Peyer's patch (tissue), 4 donors: ENCODE data around the gene ANKRD36C.

Experiments used
- POLR2A ChIP-seq, 2 donors: fragments of 450-650 bp; IDR thresholded peaks; one replicate each; pipeline ENCODE4 v1.5.1; 2017; ENCODE audit warnings: antibody characterized with exemption in 2 of 2, mild to moderate bottlenecking in 2 of 2, moderate library complexity in 2 of 2
- TF ChIP-seq, protein P1 (sequence below), 6 experiments: fragments of 450-650 bp in 4 of 6; fragments of 200-600 bp in 2 of 6; sonication (generic) in 1 of 6; IDR thresholded peaks; one replicate each; pipeline ENCODE4 v1.5.1; 2017 to 2019; ENCODE audit warnings: antibody characterized with exemption in 6 of 6, mild to moderate bottlenecking in 3 of 6, moderate library complexity in 1 of 6

DNA sequence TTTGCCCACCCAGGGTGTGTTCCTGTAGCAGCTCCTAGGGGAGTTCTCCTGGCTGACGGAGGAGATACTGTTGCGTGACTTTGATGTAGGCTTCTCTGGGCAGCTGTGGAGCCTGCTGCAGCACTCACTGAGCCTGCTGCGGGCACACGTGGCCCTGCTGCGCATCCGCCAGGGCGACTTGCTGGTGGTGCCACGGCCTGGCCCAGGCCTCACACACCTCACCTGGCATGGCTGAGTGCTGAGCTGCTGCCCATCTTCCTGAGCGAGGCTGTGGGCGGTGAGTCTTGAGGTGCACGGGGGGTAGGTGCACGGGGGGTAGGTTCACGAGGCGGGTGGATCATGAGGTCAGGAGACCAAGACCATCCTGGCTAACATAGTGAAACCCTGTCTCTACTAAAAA, 191.7 kb downstream of the ANKRD36C start:
- TF ChIP-seq, protein P1, sequence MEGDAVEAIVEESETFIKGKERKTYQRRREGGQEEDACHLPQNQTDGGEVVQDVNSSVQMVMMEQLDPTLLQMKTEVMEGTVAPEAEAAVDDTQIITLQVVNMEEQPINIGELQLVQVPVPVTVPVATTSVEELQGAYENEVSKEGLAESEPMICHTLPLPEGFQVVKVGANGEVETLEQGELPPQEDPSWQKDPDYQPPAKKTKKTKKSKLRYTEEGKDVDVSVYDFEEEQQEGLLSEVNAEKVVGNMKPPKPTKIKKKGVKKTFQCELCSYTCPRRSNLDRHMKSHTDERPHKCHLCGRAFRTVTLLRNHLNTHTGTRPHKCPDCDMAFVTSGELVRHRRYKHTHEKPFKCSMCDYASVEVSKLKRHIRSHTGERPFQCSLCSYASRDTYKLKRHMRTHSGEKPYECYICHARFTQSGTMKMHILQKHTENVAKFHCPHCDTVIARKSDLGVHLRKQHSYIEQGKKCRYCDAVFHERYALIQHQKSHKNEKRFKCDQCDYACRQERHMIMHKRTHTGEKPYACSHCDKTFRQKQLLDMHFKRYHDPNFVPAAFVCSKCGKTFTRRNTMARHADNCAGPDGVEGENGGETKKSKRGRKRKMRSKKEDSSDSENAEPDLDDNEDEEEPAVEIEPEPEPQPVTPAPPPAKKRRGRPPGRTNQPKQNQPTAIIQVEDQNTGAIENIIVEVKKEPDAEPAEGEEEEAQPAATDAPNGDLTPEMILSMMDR (IDR thresholded peaks at IDR 0.05), result no peak
- TF ChIP-seq POLR2A (IDR thresholded peaks at IDR 0.05), result no peak
